HepG2 (cell line): ENCODE data around the gene GCLC. TPM values are rescaled to one million over a fixed set of nuclear protein-coding genes. Genes with fewer than 3 reads are reported as not detected.

Experiments
- BHLHE40 ChIP-seq: IDR thresholded peaks from 2 replicates; pipeline ENCODE4 v1.6.1; 2011; ENCODE audit warnings: low read length, improper control_type of control experiment
- CHD4 ChIP-seq: fragments of 200-600 bp; sonication (generic); IDR thresholded peaks from 2 replicates; pipeline ENCODE4 v1.7.0; 2017; ENCODE audit warnings: mild to moderate bottlenecking, low read length, borderline replicate concordance
- DNMT3B ChIP-seq: conservative IDR thresholded peaks from 2 replicates; pipeline ENCODE4 v1.6.1; 2016; ENCODE audit warnings: missing biosample characterization, control low read depth
- ESRRA ChIP-seq: sonication (generic); formaldehyde crosslinking; IDR thresholded peaks from 2 replicates; pipeline ENCODE4 v1.5.1; 2020; ENCODE audit warnings: mild to moderate bottlenecking, low read depth, missing genetic modification reagents
- FOXK1 ChIP-seq: sonication (generic); formaldehyde crosslinking; IDR thresholded peaks from 2 replicates; pipeline ENCODE4 v1.4.0; 2020; ENCODE audit warnings: low read depth, missing genetic modification reagents, borderline replicate concordance
- FOXM1 ChIP-seq: sonication (generic); formaldehyde crosslinking; IDR thresholded peaks from 2 replicates; pipeline ENCODE4 v1.5.0; 2020; ENCODE audit warnings: missing genetic modification reagents
- HES4 ChIP-seq: sonication (generic); formaldehyde crosslinking; IDR thresholded peaks from 2 replicates; pipeline ENCODE4 v1.9.0; 2021; ENCODE audit warnings: mild to moderate bottlenecking, missing genetic modification reagents, borderline replicate concordance
- MATR3 ChIP-seq: sonication (generic); formaldehyde crosslinking; IDR thresholded peaks from 2 replicates; pipeline ENCODE4 v1.4.0; 2020; ENCODE audit warnings: missing genetic modification reagents
- MTERF4 ChIP-seq: sonication (generic); formaldehyde crosslinking; IDR thresholded peaks from 2 replicates; pipeline ENCODE4 v1.8.0; 2023; ENCODE audit warnings: mild to moderate bottlenecking, missing genetic modification reagents
- MTF1 ChIP-seq: sonication (generic); formaldehyde crosslinking; IDR thresholded peaks from 2 replicates; pipeline ENCODE4 v1.5.0; 2020; ENCODE audit warnings: missing genetic modification reagents
- NFE2L1 ChIP-seq: sonication (generic); formaldehyde crosslinking; IDR thresholded peaks from 2 replicates; pipeline ENCODE4 v1.4.0; 2020; ENCODE audit warnings: missing genetic modification reagents, mild to moderate bottlenecking, borderline replicate concordance
- NR2C2 ChIP-seq: sonication (generic); formaldehyde crosslinking; IDR thresholded peaks from 2 replicates; pipeline ENCODE4 v1.4.0; 2020; ENCODE audit warnings: missing genetic modification reagents, mild to moderate bottlenecking, moderate library complexity, borderline replicate concordance
- PITX1 ChIP-seq: sonication (generic); formaldehyde crosslinking; IDR thresholded peaks from 2 replicates; pipeline ENCODE4 v1.5.1; 2020; ENCODE audit warnings: mild to moderate bottlenecking, missing genetic modification reagents
- POLR2AphosphoS2 ChIP-seq: IDR thresholded peaks from 2 replicates; pipeline ENCODE4 v1.6.1; 2011; ENCODE audit warnings: low read depth, low read length, improper control_type of control experiment
- SMAD3 ChIP-seq: sonication (generic); formaldehyde crosslinking; IDR thresholded peaks from 2 replicates; pipeline ENCODE4 v1.4.0; 2020; ENCODE audit warnings: missing genetic modification reagents
- SNRNP70 ChIP-seq: fragments of 200-400 bp; formaldehyde crosslinking; IDR thresholded peaks from 2 replicates; pipeline ENCODE4 v1.6.1; 2017; ENCODE audit warnings: mild to moderate bottlenecking, low read depth, low read length, moderate library complexity
- SP4 ChIP-seq: sonication (generic); formaldehyde crosslinking; IDR thresholded peaks from 2 replicates; pipeline ENCODE4 v1.8.1; 2023; ENCODE audit warnings: mild to moderate bottlenecking, missing genetic modification reagents
- ZBTB20 ChIP-seq: sonication (generic); formaldehyde crosslinking; IDR thresholded peaks from 2 replicates; pipeline ENCODE4 v1.8.1; 2023; ENCODE audit warnings: missing genetic modification reagents, low read depth, mild to moderate bottlenecking, borderline replicate concordance
- ZC3H4 ChIP-seq: sonication (generic); formaldehyde crosslinking; IDR thresholded peaks from 2 replicates; pipeline ENCODE4 v1.4.0; 2020; ENCODE audit warnings: missing genetic modification reagents, borderline replicate concordance
- ZNF333 ChIP-seq: sonication (generic); formaldehyde crosslinking; IDR thresholded peaks from 2 replicates; pipeline ENCODE4 v1.4.0; 2020; ENCODE audit warnings: mild to moderate bottlenecking, missing genetic modification reagents, borderline replicate concordance
- ZNF34 ChIP-seq: sonication (generic); formaldehyde crosslinking; IDR thresholded peaks from 2 replicates; pipeline ENCODE4 v1.4.0; 2020; ENCODE audit warnings: mild to moderate bottlenecking, missing genetic modification reagents, borderline replicate concordance
- ZNF354B ChIP-seq: sonication (generic); formaldehyde crosslinking; IDR thresholded peaks from 2 replicates; pipeline ENCODE4 v1.8.0; 2022; ENCODE audit warnings: mild to moderate bottlenecking, missing genetic modification reagents
- ZNF382 ChIP-seq: sonication (generic); formaldehyde crosslinking; IDR thresholded peaks from 2 replicates; pipeline ENCODE4 v1.5.0; 2020; ENCODE audit warnings: missing genetic modification reagents, mild to moderate bottlenecking, borderline replicate concordance
- ZNF792 ChIP-seq: IDR thresholded peaks from 2 replicates; pipeline ENCODE4 v1.6.1; 2016
- polyA plus RNA-seq, 8 experiments: library from polyadenylated mRNA; depleted of rRNA in 3 of 8; stranded (reverse) in 7 of 8; unstranded in 1 of 8; fragments of >200 nt; fragmentation: Illumina TruSeq in 4 of 8; extraction: Trizol in 4 of 8; gene quantifications; 2 replicates each; pipeline versions ENCODE4 v1.2.1 to v1.2.3, GENCODE V29; 2011 to 2016; ENCODE audit warnings: low read depth in 4 of 8, missing spikeins in 1 of 8, mixed read lengths in 1 of 8; ENCODE audit not compliant: insufficient read depth in 1 of 8
- total RNA-seq, 5 experiments: library from RNA; depleted of rRNA; stranded (reverse); fragments of >200 nt; fragmentation: Illumina TruSeq; extraction: Trizol; gene quantifications; 2 replicates each; pipeline ENCODE4 v1.2.3, GENCODE V29; 2016; ENCODE audit warnings: low read depth in 1 of 5
- TF ChIP-seq, protein P1 (sequence below): sonication (generic); formaldehyde crosslinking; IDR thresholded peaks from 2 replicates; pipeline ENCODE4 v1.4.0; 2020; ENCODE audit warnings: mild to moderate bottlenecking, low read depth, missing genetic modification reagents
- TF ChIP-seq, protein P2 (sequence below): sonication (generic); formaldehyde crosslinking; IDR thresholded peaks from 2 replicates; pipeline ENCODE4 v1.4.0; 2020; ENCODE audit warnings: missing genetic modification reagents, borderline replicate concordance
- TF ChIP-seq, protein P3 (sequence below): sonication (generic); formaldehyde crosslinking; IDR thresholded peaks from 2 replicates; pipeline ENCODE4 v1.8.0; 2022; ENCODE audit warnings: missing genetic modification reagents, mild to moderate bottlenecking, borderline replicate concordance

The GCLC gene
- total and polyA plus RNA-seq, 2 of the 13 experiments (the other 11 are each of a cell fraction or from before 2014, with no cell fraction given) = 35.3 to 84.6 TPM

DNA sequence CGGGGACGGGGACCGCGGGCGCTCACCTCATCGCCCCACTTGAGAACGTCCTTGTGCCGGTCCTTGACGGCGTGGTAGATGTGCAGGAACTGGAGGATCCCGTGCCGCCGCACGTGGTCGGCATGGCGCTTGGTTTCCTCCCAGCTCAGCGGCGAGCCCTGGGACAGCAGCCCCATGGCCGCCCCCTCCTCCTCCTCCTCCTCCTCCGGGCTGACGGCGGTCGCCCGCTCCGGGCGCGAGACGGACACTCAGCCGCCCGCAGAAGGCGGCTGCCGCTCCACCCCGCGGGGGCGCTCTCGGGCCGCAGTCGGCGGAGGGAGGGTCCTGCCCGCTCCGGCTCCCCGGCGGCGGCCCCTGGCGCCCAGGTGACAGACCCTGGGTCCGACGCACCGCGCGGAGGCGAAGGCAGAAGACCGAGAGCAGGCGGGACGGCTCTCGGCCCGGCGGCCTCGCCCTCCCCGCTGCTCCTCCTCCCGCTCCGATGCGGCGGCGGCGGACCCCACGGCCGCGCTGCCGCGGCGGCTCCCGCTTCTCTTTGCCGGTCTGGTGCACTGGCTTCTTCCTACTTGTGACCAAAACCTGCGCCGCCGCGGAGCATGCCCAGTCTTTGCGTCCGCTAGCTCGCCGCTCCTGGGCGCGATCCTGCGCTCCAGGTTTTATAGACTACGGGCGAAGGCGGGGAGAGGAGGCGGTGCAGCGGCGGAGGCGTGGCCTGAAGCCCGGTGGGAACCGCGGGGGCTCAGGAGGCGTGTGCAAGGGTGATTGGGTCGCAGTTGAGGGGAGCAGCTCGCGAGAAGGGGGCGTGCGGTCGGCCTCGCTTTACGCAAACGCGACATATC is at the start of gene GCLC (continued):
- TF ChIP-seq ZNF34 (CRISPR knock-in tag) (peak; percentile 83; the same call in 1 of the 2 replicates), MTF1 (CRISPR knock-in tag) (peak; percentile 34; the same call in 1 of the 2 replicates), FOXK1 (peak; percentile 86), ZNF382 (CRISPR knock-in tag) (no peak), SMAD3 (CRISPR knock-in tag) (peak; percentile 89), SNRNP70 (no peak), DNMT3B (peak; percentile 95), ESRRA (CRISPR knock-in tag) (peak; percentile 77; the same call in 1 of the 2 replicates), MTERF4 (CRISPR knock-in tag) (peak; percentile 92; the same call in 1 of the 2 replicates), MATR3 (CRISPR knock-in tag) (no peak), BHLHE40 (peak; percentile 66), FOXM1 (CRISPR knock-in tag) (no peak), ZNF333 (CRISPR knock-in tag) (peak; percentile 38; the same call in 1 of the 2 replicates), ZNF354B (CRISPR knock-in tag) (peak; percentile 68; the same call in 1 of the 2 replicates), ZBTB20 (peak; percentile 84; the same call in 1 of the 2 replicates), HES4 (peak; percentile 72), CHD4 (0 out of 2 replicates have a peak, but pooled peaks have one; percentile 24), ZNF792 (CRISPR knock-in tag) (peak; percentile 90), NFE2L1 (0 out of 2 replicates have a peak, but pooled peaks have one; percentile 51), PITX1 (peak; percentile 81; the same call in 1 of the 2 replicates), NR2C2 (CRISPR knock-in tag) (peak; percentile 83), SP4 (CRISPR knock-in tag) (peak; percentile 98), POLR2AphosphoS2 (no peak), ZC3H4 (CRISPR knock-in tag) (no peak)
- TF ChIP-seq, protein P1, sequence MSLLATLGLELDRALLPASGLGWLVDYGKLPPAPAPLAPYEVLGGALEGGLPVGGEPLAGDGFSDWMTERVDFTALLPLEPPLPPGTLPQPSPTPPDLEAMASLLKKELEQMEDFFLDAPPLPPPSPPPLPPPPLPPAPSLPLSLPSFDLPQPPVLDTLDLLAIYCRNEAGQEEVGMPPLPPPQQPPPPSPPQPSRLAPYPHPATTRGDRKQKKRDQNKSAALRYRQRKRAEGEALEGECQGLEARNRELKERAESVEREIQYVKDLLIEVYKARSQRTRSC = no peak; the same call in 1 of the 2 replicates
- TF ChIP-seq, protein P2, sequence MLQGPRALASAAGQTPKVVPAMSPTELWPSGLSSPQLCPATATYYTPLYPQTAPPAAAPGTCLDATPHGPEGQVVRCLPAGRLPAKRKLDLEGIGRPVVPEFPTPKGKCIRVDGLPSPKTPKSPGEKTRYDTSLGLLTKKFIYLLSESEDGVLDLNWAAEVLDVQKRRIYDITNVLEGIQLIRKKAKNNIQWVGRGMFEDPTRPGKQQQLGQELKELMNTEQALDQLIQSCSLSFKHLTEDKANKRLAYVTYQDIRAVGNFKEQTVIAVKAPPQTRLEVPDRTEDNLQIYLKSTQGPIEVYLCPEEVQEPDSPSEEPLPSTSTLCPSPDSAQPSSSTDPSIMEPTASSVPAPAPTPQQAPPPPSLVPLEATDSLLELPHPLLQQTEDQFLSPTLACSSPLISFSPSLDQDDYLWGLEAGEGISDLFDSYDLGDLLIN (CRISPR knock-in tag) = peak; percentile 48; the same call in 1 of the 2 replicates
- TF ChIP-seq, protein P3, sequence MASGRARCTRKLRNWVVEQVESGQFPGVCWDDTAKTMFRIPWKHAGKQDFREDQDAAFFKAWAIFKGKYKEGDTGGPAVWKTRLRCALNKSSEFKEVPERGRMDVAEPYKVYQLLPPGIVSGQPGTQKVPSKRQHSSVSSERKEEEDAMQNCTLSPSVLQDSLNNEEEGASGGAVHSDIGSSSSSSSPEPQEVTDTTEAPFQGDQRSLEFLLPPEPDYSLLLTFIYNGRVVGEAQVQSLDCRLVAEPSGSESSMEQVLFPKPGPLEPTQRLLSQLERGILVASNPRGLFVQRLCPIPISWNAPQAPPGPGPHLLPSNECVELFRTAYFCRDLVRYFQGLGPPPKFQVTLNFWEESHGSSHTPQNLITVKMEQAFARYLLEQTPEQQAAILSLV (CRISPR knock-in tag) = peak; percentile 85
